ENCODE results near the gene THRAP3. TPM values are rescaled to one million over a fixed set of nuclear protein-coding genes. Genes with fewer than 3 reads are reported as not detected.
A peak's percentile ranks its signal among the peaks of the same experiment; 100 is the strongest.

Gene THRAP3
- total and polyA plus RNA-seq, 2 experiments from 2014 or later = 61.5 to 95.2 TPM

DNA sequence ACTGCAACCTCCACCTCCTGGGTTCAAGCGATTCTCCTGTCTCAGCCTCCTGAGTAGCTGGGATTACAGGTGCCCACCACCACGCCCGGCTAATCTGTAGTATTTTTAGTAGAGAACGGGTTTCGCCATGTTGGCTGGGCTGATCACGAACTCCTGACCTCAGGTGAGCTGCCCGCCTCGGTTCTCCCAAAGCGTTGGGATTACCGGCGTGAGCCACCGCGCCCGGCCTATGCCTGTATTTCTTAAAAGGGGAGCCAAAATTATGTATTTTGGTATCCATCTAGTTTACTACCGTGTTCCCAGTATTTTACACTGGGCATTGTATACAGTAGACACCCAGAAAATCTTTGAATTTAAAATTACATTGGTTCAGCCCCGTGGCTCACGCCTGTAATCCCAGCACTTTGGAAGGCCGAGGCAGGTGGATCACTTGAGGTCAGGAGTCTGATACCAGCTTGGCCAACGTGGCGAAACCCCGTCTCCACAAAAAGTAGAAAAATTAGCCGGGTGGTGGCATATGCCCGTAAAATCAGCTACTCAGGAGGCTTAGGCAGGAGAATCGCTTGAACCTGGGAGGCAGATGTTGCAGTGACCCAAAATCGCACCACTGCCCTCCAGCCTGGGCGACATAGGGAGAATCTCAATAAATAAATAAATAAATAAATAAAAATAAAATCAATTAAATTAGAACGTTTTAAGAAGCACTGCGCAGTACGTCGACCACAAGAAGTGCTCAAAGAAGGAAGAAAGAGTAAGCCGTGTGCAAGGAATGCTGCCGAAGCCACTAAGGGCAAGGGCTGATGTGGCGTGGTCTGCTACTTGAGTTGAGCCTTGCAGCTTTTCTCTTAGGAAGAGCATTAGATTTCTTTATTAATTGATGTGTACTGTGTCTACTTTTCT lies 1.5 kb upstream of the THRAP3 start:
- Histone ChIP-seq H3K4me1 (ENCODE audit: insufficient read depth) (peaks cover 17% of the 10 kb centered on the region), H2AFZ (peak overlapping the region; percentile 88), H4K20me1 (ENCODE audit: insufficient read depth) (peaks cover 11% of the 10 kb centered on the region; the same call in 1 of the 2 replicates), H3K79me2 (ENCODE audit: insufficient read depth) (peaks cover 31% of the 10 kb centered on the region), H3K27me3 (replicated peaks; ENCODE audit: insufficient read depth) (no peaks in the 10 kb centered on the region), H3K36me3 (ENCODE audit: low read depth) (no peaks in the 10 kb centered on the region), H3K9me2 (ENCODE audit: insufficient read depth) (no peaks in the 10 kb centered on the region), H3K4me3 (peak overlapping the region; percentile 83), H3K4me2 (ENCODE audit: unreplicated experiment) (peak overlapping the region; percentile 88), H3K27ac (peak overlapping the region; percentile 99), H3K9ac (peak overlapping the region; percentile 97), H3F3A (ENCODE audit: insufficient read depth) (peaks cover 32% of the 10 kb centered on the region), H3K9me3 (ENCODE audit: low read depth) (no peaks in the 10 kb centered on the region)
- in situ Hi-C loops (cut with MboI) = no loop called here
- DNase-seq = no peak
- 85 to 86% methylated on average over 33 of the region's 33 CpGs for WGBS, 2 experiments (ENCODE audit: low coverage in 1 of 2, low lambda C conversion rate in 2 of 2, missing lambda C conversion rate in 2 of 2)
- no peak for TF ChIP-seq EZH2 (IDR thresholded peaks at IDR 0.05; ENCODE audit: insufficient read depth, poor library complexity, severe bottlenecking)
- no peak for TF ChIP-seq EZH2phosphoT487 (IDR thresholded peaks at IDR 0.05; ENCODE audit: insufficient read depth, low read depth)

DNA sequence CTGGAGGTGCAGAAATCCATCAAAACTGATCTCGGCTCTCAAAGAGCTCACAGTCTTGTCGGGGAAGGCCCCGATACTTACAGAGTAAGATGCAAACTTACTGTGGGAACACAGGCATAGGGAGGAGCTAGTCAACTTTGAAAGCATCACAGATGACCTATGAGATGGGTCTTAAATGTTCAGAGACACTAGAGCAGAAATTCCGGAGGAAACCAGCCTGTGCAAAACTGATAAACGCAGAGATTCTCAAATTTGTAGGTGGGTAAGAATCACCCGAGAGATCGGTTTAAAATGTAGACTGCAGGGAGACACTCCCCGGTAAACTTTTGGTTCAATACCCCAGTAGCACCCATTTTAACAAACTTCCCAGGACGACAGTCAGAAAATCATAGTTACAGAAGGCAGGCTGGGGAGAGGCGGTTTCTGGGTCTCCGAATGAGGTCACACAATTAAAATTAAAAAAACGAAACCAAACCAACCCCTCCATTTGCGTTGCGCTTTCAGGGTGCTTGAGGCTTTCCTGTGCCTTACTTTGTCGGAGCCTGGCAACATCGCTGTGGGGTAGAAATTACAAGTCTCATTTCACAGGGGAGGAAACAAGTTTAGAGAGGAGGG lies 755 bp upstream of the THRAP3 start:
- peaks cover 30% of the 10 kb centered on the region for H3F3A ChIP-seq (ENCODE audit: insufficient read depth)
- no peak for TF ChIP-seq EZH2phosphoT487 (IDR thresholded peaks at IDR 0.05; ENCODE audit: insufficient read depth, low read depth)
- TF ChIP-seq EZH2 (IDR thresholded peaks at IDR 0.05; ENCODE audit: insufficient read depth, poor library complexity, severe bottlenecking) = no peak
- WGBS, 2 experiments (ENCODE audit: low coverage in 1 of 2, low lambda C conversion rate in 2 of 2, missing lambda C conversion rate in 2 of 2) = 7 to 9% methylated on average over 16 of the region's 16 CpGs

DNA sequence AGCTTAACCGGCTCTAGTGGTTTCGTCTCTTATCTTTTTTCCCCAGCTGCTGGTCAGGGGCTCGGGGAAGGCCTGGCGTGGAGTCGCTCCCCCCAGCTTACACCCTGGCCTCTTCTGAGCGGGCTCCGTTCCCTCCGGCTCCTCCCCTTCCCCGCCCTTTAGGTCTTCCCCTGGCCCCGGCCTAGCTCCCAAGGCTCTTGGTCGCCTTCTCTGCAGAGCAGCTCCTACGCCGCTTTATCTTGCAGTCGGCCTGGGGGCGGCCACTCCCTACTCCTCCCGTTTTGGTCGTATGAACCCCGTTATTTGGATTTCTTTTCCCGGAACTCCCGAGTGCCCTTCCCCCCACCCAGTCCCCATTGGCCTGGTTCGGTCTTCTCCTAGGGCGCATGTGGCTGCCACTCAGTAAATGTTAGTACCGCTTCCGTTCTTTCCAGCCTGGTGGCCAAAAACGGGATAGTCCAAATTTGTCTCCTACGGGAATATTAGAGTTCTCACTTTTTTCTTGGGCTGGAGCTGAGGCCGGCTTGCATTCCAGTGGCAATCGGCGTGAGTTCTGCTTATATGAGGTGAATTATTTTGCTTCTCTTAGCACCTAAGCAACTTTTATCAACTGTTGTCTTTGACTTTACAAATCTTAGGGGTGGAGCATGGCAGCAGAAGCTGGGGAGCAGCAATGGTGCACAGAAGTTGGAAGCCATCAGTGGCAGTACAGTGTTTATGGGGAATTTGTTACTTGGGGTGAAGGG lies 467 bp downstream of the THRAP3 start:
- Histone ChIP-seq H3K36me3 (ENCODE audit: low read depth) (0 out of 2 replicates have a peak, but pooled peaks cover 4% of the 10 kb centered on the region), H3K4me1 (ENCODE audit: insufficient read depth) (peaks cover 17% of the 10 kb centered on the region), H3K9me3 (ENCODE audit: low read depth) (no peaks in the 10 kb centered on the region), H3K27me3 (replicated peaks; ENCODE audit: insufficient read depth) (no peaks in the 10 kb centered on the region), H3K79me2 (ENCODE audit: insufficient read depth) (peaks cover 51% of the 10 kb centered on the region), H3K4me3 (peak overlapping the region; percentile 98), H3K9me2 (ENCODE audit: insufficient read depth) (no peaks in the 10 kb centered on the region), H3K4me2 (ENCODE audit: unreplicated experiment) (peak overlapping the region; percentile 97), H3K27ac (peak overlapping the region; percentile 95), H3F3A (ENCODE audit: insufficient read depth) (peaks cover 30% of the 10 kb centered on the region), H2AFZ (peak overlapping the region; percentile 25; the same call in 1 of the 2 replicates), H4K20me1 (ENCODE audit: insufficient read depth) (peaks cover 11% of the 10 kb centered on the region; the same call in 1 of the 2 replicates), H3K9ac (peak overlapping the region; percentile 94)
- TF ChIP-seq EZH2phosphoT487 (IDR thresholded peaks at IDR 0.05; ENCODE audit: insufficient read depth, low read depth) (no peak), EZH2 (IDR thresholded peaks at IDR 0.05; ENCODE audit: insufficient read depth, poor library complexity, severe bottlenecking) (no peak)
- in situ Hi-C loops (cut with MboI) = no loop called here
- 1 to 2% methylated on average over 20 to 29 of the region's 29 CpGs for WGBS, 2 experiments (ENCODE audit: low coverage in 1 of 2, low lambda C conversion rate in 2 of 2, missing lambda C conversion rate in 2 of 2)
- DNase-seq = peak; percentile 95

More for the DNA sequence above, 755 bp upstream of the THRAP3 start:
- DNase-seq = peak; percentile 79
- H3K4me2 ChIP-seq (ENCODE audit: unreplicated experiment) = peak overlapping the region; percentile 88
- no peaks in the 10 kb centered on the region for H3K9me3 ChIP-seq (ENCODE audit: low read depth)
- peaks cover 39% of the 10 kb centered on the region for H3K79me2 ChIP-seq (ENCODE audit: insufficient read depth)
- H4K20me1 ChIP-seq (ENCODE audit: insufficient read depth) = peaks cover 11% of the 10 kb centered on the region; the same call in 1 of the 2 replicates
- H2AFZ ChIP-seq = peak overlapping the region; percentile 88
- peak overlapping the region; percentile 99 for H3K27ac ChIP-seq
- H3K4me3 ChIP-seq = peak overlapping the region; percentile 83
- H3K9me2 ChIP-seq (ENCODE audit: insufficient read depth) = no peaks in the 10 kb centered on the region
- peaks cover 17% of the 10 kb centered on the region for H3K4me1 ChIP-seq (ENCODE audit: insufficient read depth)
- no peaks in the 10 kb centered on the region for H3K27me3 ChIP-seq (replicated peaks; ENCODE audit: insufficient read depth)
- H3K9ac ChIP-seq = peak overlapping the region; percentile 97
- H3K36me3 ChIP-seq (ENCODE audit: low read depth) = no peaks in the 10 kb centered on the region
- in situ Hi-C loops (cut with MboI) = no loop called here

All from GM23248 (cell line).